ENCODE measurements around the gene CNST.
A peak's percentile ranks its signal among the peaks of the same experiment; 100 is the strongest.

The CNST gene

GRCh38 chr1:246681900-246682895 lies 115.9 kb downstream of the CNST start:
- no peak for TF ChIP-seq NFIC (IDR thresholded peaks at IDR 0.05)
- TF ChIP-seq TEAD4 (IDR thresholded peaks at IDR 0.05) = no peak
- TF ChIP-seq TCF12 (IDR thresholded peaks at IDR 0.05; ENCODE audit: low read depth) = no peak
- no peak for TF ChIP-seq ZBTB7A (IDR thresholded peaks at IDR 0.05; ENCODE audit: low read depth)
- no peak for TF ChIP-seq EGR1 (IDR thresholded peaks at IDR 0.05)
- TF ChIP-seq EP300 (IDR thresholded peaks at IDR 0.05; ENCODE audit: borderline replicate concordance) = no peak
- TF ChIP-seq CREB1 (IDR thresholded peaks at IDR 0.05; ENCODE audit: low read depth) = no peak
- no peak for TF ChIP-seq TAF1 (IDR thresholded peaks at IDR 0.05; ENCODE audit: low read depth)
- TF ChIP-seq RAD21 (IDR thresholded peaks at IDR 0.05; ENCODE audit: low read depth) = no peak
- TF ChIP-seq, protein P1, sequence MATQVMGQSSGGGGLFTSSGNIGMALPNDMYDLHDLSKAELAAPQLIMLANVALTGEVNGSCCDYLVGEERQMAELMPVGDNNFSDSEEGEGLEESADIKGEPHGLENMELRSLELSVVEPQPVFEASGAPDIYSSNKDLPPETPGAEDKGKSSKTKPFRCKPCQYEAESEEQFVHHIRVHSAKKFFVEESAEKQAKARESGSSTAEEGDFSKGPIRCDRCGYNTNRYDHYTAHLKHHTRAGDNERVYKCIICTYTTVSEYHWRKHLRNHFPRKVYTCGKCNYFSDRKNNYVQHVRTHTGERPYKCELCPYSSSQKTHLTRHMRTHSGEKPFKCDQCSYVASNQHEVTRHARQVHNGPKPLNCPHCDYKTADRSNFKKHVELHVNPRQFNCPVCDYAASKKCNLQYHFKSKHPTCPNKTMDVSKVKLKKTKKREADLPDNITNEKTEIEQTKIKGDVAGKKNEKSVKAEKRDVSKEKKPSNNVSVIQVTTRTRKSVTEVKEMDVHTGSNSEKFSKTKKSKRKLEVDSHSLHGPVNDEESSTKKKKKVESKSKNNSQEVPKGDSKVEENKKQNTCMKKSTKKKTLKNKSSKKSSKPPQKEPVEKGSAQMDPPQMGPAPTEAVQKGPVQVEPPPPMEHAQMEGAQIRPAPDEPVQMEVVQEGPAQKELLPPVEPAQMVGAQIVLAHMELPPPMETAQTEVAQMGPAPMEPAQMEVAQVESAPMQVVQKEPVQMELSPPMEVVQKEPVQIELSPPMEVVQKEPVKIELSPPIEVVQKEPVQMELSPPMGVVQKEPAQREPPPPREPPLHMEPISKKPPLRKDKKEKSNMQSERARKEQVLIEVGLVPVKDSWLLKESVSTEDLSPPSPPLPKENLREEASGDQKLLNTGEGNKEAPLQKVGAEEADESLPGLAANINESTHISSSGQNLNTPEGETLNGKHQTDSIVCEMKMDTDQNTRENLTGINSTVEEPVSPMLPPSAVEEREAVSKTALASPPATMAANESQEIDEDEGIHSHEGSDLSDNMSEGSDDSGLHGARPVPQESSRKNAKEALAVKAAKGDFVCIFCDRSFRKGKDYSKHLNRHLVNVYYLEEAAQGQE (IDR thresholded peaks at IDR 0.05; ENCODE audit: low read depth) = no peak
- TF ChIP-seq YY1 (IDR thresholded peaks at IDR 0.05; ENCODE audit: low read depth) = no peak
- TF ChIP-seq CEBPB (IDR thresholded peaks at IDR 0.05) = no peak
- TF ChIP-seq MAX (IDR thresholded peaks at IDR 0.05) = no peak
- TF ChIP-seq FOXM1 (IDR thresholded peaks at IDR 0.05; ENCODE audit: borderline replicate concordance, low read depth) = no peak
- TF ChIP-seq USF1 (IDR thresholded peaks at IDR 0.05) = no peak

DNA sequence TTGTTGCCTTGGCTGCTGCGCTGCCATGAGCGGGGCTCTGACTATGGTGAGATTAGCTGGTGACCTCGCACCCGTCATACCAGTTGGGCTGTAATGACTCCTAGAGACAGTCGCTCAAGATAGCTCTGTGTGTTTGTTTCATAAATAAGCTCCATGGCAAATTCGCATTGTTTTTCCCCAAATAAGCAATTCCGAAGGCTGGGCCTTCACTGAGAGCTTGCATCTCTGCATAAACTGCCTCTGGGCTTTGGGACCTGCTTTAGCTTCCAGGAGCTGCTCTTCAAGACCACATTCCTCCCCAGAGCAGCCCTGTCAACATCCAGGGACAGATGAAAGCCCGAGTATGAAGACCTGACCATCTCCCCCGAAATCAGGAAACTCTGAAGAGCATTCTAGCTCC lies 117.3 kb downstream of the CNST start:
- TF ChIP-seq, protein P1 (IDR thresholded peaks at IDR 0.05; ENCODE audit: low read depth) = no peak
- TF ChIP-seq TCF12 (IDR thresholded peaks at IDR 0.05; ENCODE audit: low read depth) (no peak), YY1 (IDR thresholded peaks at IDR 0.05; ENCODE audit: low read depth) (no peak), EGR1 (IDR thresholded peaks at IDR 0.05) (no peak), RAD21 (IDR thresholded peaks at IDR 0.05; ENCODE audit: low read depth) (no peak), TAF1 (IDR thresholded peaks at IDR 0.05; ENCODE audit: low read depth) (no peak)

GRCh38 chr1:246687002-246687401 lies 120.7 kb downstream of the CNST start:
- TF ChIP-seq RAD21 (IDR thresholded peaks at IDR 0.05; ENCODE audit: low read depth) (no peak), EP300 (IDR thresholded peaks at IDR 0.05; ENCODE audit: borderline replicate concordance) (no peak), ZBTB7A (IDR thresholded peaks at IDR 0.05; ENCODE audit: low read depth) (no peak), CEBPB (IDR thresholded peaks at IDR 0.05) (no peak)

DNA sequence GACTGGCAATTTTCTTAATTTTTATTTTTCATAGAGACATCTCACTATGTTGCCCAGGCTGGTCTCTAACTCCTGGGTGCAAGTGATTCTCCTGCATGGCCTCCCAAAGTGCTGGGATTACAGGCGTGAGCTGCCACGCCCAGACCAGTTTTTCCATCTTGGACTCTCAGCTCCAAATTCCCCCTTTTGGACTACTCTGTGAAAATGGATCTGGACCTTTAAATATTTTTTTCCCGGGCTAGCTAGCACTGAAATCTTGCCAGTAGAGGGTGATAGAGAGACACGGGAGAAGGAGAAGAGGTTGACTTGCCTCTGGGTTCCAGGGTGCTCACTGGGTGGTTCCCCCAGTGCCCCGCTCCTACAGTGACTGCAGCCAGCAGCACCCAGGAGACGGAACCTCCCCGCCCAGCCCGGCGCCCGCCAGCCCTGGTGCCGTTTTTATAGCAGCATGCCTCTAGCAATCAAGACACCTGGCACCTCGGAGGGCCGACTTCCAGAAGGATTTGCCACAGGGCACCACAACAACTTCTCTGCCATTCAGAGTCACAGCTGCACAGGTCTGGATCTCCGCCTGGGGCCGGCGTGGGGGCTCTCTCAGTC lies 123.3 kb downstream of the CNST start:
- TF ChIP-seq EP300 (IDR thresholded peaks at IDR 0.05; ENCODE audit: borderline replicate concordance) (no peak), TEAD4 (IDR thresholded peaks at IDR 0.05) (peak; percentile 47; the same call in 1 of the 2 replicates), ZBTB7A (IDR thresholded peaks at IDR 0.05; ENCODE audit: low read depth) (0 out of 2 replicates have a peak, but pooled peaks have one; percentile 9), USF1 (IDR thresholded peaks at IDR 0.05) (no peak), MAX (IDR thresholded peaks at IDR 0.05) (peak; percentile 63), NFIC (IDR thresholded peaks at IDR 0.05) (0 out of 2 replicates have a peak, but pooled peaks have one; percentile 16), YY1 (IDR thresholded peaks at IDR 0.05; ENCODE audit: low read depth) (no peak), TCF12 (IDR thresholded peaks at IDR 0.05; ENCODE audit: low read depth) (peak; percentile 45; the same call in 1 of the 2 replicates), RAD21 (IDR thresholded peaks at IDR 0.05; ENCODE audit: low read depth) (peak; percentile 86), FOXM1 (IDR thresholded peaks at IDR 0.05; ENCODE audit: borderline replicate concordance, low read depth) (no peak)

- TF ChIP-seq YY1 (IDR thresholded peaks at IDR 0.05; ENCODE audit: low read depth) = no peak
- TF ChIP-seq, protein P1 (IDR thresholded peaks at IDR 0.05; ENCODE audit: low read depth) = no peak
These were observed 123.8 kb downstream of the CNST start for GRCh38 chr1:246690100-246690499.
